ENCODE data around the gene CDH19. TPM values are rescaled to one million over a fixed set of nuclear protein-coding genes. Genes with fewer than 3 reads are reported as not detected.

The CDH19 gene
- total RNA-seq, 4 donors from 2014 or later: 0.56 to 18.6 (median 2.9) TPM

- ATAC-seq (ENCODE audit: low FRiP score) (no peak), DNase-seq (ENCODE audit: low spot score) (no peak)
- TF ChIP-seq CTCF (IDR thresholded peaks at IDR 0.05): no peak
Measured at GRCh38 chr18:66523219-66523991, 80.5 kb downstream of the CDH19 start.

GRCh38 chr18:66513996-66514395 lies 89.9 kb downstream of the CDH19 start:
- TF ChIP-seq CTCF (IDR thresholded peaks at IDR 0.05): no peak
- DNase-seq (ENCODE audit: low spot score) (no peak), ATAC-seq (ENCODE audit: low FRiP score) (no peak)

- DNase-seq (ENCODE audit: low spot score) (no peak), ATAC-seq (ENCODE audit: low FRiP score) (peak; percentile 64)
Measured at GRCh38 chr18:66511792-66512191, 92.1 kb downstream of the CDH19 start.

GRCh38 chr18:66511289-66511688 lies 92.6 kb downstream of the CDH19 start:
- no peak for TF ChIP-seq CTCF (IDR thresholded peaks at IDR 0.05)
- ATAC-seq (ENCODE audit: low FRiP score): no peak
- DNase-seq (ENCODE audit: low spot score): no peak

More at GRCh38 chr18:66511792-66512191, 92.1 kb downstream of the CDH19 start:
- TF ChIP-seq CTCF (IDR thresholded peaks at IDR 0.05): no peak

- DNase-seq (ENCODE audit: low spot score): no peak
- ATAC-seq (ENCODE audit: low FRiP score): no peak
- TF ChIP-seq CTCF (IDR thresholded peaks at IDR 0.05): no peak
Measured at GRCh38 chr18:66510357-66511045, 93.4 kb downstream of the CDH19 start.

- DNase-seq (ENCODE audit: low spot score) (no peak), ATAC-seq (ENCODE audit: low FRiP score) (no peak)
- TF ChIP-seq CTCF (IDR thresholded peaks at IDR 0.05): no peak
Measured at GRCh38 chr18:66508937-66509336, 95.0 kb downstream of the CDH19 start.

Measured in omental fat pad (tissue), 4 donors.